ENCODE data around the gene TMEM8B.

GRCh38 chr9:35810122-35810521, 18.9 kb upstream of the TMEM8B start:
- no peak for TF ChIP-seq PATZ1 (CRISPR knock-in tag; IDR thresholded peaks at IDR 0.05; ENCODE audit: borderline replicate concordance)
- TF ChIP-seq GLIS3 (CRISPR knock-in tag; IDR thresholded peaks at IDR 0.05) = no peak
- no peak for TF ChIP-seq ARNTL (CRISPR knock-in tag; IDR thresholded peaks at IDR 0.05; ENCODE audit: borderline replicate concordance, low read depth)
- TF ChIP-seq ZFP30 (CRISPR knock-in tag; IDR thresholded peaks at IDR 0.05) = no peak
- no peak for TF ChIP-seq ISL1 (CRISPR knock-in tag; IDR thresholded peaks at IDR 0.05)

All from SK-N-SH treated with all-trans-retinoic acid at 6 μM for 48 hours (cell line).